Inflammatory macrophage (primary cell): ENCODE data around the gene ST3GAL4.
"Not testable (repeated sequence)": the region's sequence is repeated elsewhere in the genome, so short reads cannot be mapped to it uniquely, and the experiment has no call there.

ENCODE experiments used
- DNase-seq, 2 donors: peaks; one replicate each; pipeline ENCODE4 v3.0.0-alpha.2; 2020 to 2022
- total RNA-seq, 18 experiments: gene quantifications; one replicate each; lab custom pipeline; 2026; ENCODE audit warnings: mixed read lengths in 6 of 18, inconsistent platforms in 2 of 18; lab: John Stamatoyannopoulos, UW

ST3GAL4 gene
- 7.4 to 52.7 (median 16.2) reads per million in 18 experiments for total RNA-seq

GRCh38 chr11:126355324-126355925 is at the start of gene ST3GAL4:
ST3GAL4 (plus strand) TSS chr11:126355686; CDS start chr11:126406156, 50,470 bp downstream.
- peak; percentile 25 to 55 for DNase-seq

GRCh38 chr11:126305699-126306098 is 49.8 kb upstream of the ST3GAL4 start:
- no peak for DNase-seq

- peak; percentile 34 to 38 for DNase-seq
Observed at GRCh38 chr11:126307706-126308105, 47.8 kb upstream of the ST3GAL4 start.

- DNase-seq = no peak
Observed at GRCh38 chr11:126308271-126308671, 47.2 kb upstream of the ST3GAL4 start.

GRCh38 chr11:126308771-126309170 is 46.7 kb upstream of the ST3GAL4 start:
- not testable (repeated sequence) for DNase-seq

- DNase-seq = peak; percentile 68
Observed at GRCh38 chr11:126310200-126310991, 45.1 kb upstream of the ST3GAL4 start.

GRCh38 chr11:126310992-126311310 is 44.5 kb upstream of the ST3GAL4 start:
- DNase-seq = no peak

- DNase-seq = peak; percentile 72 to 88
Observed at GRCh38 chr11:126311401-126312291, 43.8 kb upstream of the ST3GAL4 start.

GRCh38 chr11:126312961-126313360 is 42.5 kb upstream of the ST3GAL4 start:
- DNase-seq = no peak

GRCh38 chr11:126313826-126314225 is 41.7 kb upstream of the ST3GAL4 start:
- DNase-seq = no peak

- no peak for DNase-seq
Observed at GRCh38 chr11:126317432-126317755, 38.1 kb upstream of the ST3GAL4 start.

- DNase-seq = no peak
Observed at GRCh38 chr11:126317756-126318573, 37.5 kb upstream of the ST3GAL4 start.

GRCh38 chr11:126318574-126319373 is 36.7 kb upstream of the ST3GAL4 start:
- DNase-seq = peak; percentile 77 to 82

GRCh38 chr11:126319374-126319740 is 36.1 kb upstream of the ST3GAL4 start:
- no peak for DNase-seq

- DNase-seq = no peak
Observed at GRCh38 chr11:126322996-126323395, 32.5 kb upstream of the ST3GAL4 start.

- no peak for DNase-seq
Observed at GRCh38 chr11:126327281-126328000, 28.0 kb upstream of the ST3GAL4 start.

GRCh38 chr11:126328001-126328390 is 27.5 kb upstream of the ST3GAL4 start:
- no peak for DNase-seq

- DNase-seq = no peak
Observed at GRCh38 chr11:126328444-126328843, 27.0 kb upstream of the ST3GAL4 start.

- no peak for DNase-seq
Observed at GRCh38 chr11:126328938-126329643, 26.4 kb upstream of the ST3GAL4 start.

- no peak for DNase-seq
Observed at GRCh38 chr11:126329644-126330211, 25.8 kb upstream of the ST3GAL4 start.
